WTC11 (cell line): ENCODE measurements around the gene NINL. TPM values are rescaled to one million over a fixed set of nuclear protein-coding genes. Genes with fewer than 3 reads are reported as not detected.

Experiments
- ATAC-seq: fragments of 200-7000 bp; cut with Tn5 transposase; 2 replicates; pipeline ENCODE4 v1.10.0; 2021; ENCODE audit warnings: mild to moderate bottlenecking, moderate library complexity
- CTCF ChIA-PET: fragments of 300-600 bp; sonication (Branson Sonifier 250); formaldehyde crosslinking; loops from one replicate; lab custom pipeline; 2021; ENCODE audit warnings: antibody characterized with exemption; lab: Charles Lee
- POLR2A ChIA-PET: fragments of 350-600 bp; sonication (Branson Sonifier 250); formaldehyde crosslinking; loops from one replicate; lab custom pipeline; 2021; ENCODE audit warnings: antibody characterized with exemption; lab: Charles Lee
- DNase-seq: peaks from one replicate; pipeline ENCODE4 v3.0.0; 2021; ENCODE audit warnings: low spot score
- H3K27ac Mint-ChIP-seq: 2 replicates; pipeline ENCODE4 v1.8.0; 2021; ENCODE audit warnings: mixed read lengths
- H3K27me3 Mint-ChIP-seq: 2 replicates; pipeline ENCODE4 v1.8.0; 2021; ENCODE audit warnings: low read depth, mild to moderate bottlenecking, moderate library complexity, mixed read lengths
- H3K36me3 Mint-ChIP-seq: 2 replicates; pipeline ENCODE4 v1.8.0; 2021; ENCODE audit warnings: mixed read lengths
- H3K4me1 Mint-ChIP-seq: 2 replicates; pipeline ENCODE4 v1.8.0; 2022; ENCODE audit warnings: mixed read lengths
- H3K4me3 Mint-ChIP-seq: 2 replicates; pipeline ENCODE4 v1.8.0; 2021; ENCODE audit warnings: mild to moderate bottlenecking, moderate library complexity, mixed read lengths
- H3K9me3 Mint-ChIP-seq: 2 replicates; pipeline ENCODE4 v1.8.0; 2021; ENCODE audit warnings: mixed read lengths
- AR ChIP-seq: fragments of 250-450 bp; sonication (Bioruptor Pico); IDR thresholded peaks from 2 replicates; pipeline ENCODE4 v1.9.0; 2021; ENCODE audit warnings: mild to moderate bottlenecking
- CTCF ChIP-seq: fragments of 200-600 bp; IDR thresholded peaks from 2 replicates; pipeline ENCODE4 v1.8.0; 2022; ENCODE audit warnings: antibody characterized with exemption
- GABPB1 ChIP-seq: sonication (generic); formaldehyde crosslinking; IDR thresholded peaks from 2 replicates; pipeline ENCODE4 v1.8.1; 2023; ENCODE audit warnings: mild to moderate bottlenecking, missing genetic modification reagents
- HMGA2 ChIP-seq: fragments of 250-450 bp; sonication (Bioruptor Pico); IDR thresholded peaks from 2 replicates; pipeline ENCODE4 v1.4.0; 2021; ENCODE audit warnings: mild to moderate bottlenecking, moderate library complexity
- HMGXB4 ChIP-seq: sonication (generic); formaldehyde crosslinking; IDR thresholded peaks from 2 replicates; pipeline ENCODE4 v1.8.1; 2023; ENCODE audit warnings: mild to moderate bottlenecking, moderate library complexity, missing genetic modification reagents
- IRF1 ChIP-seq: sonication (generic); formaldehyde crosslinking; IDR thresholded peaks from 2 replicates; pipeline ENCODE4 v1.8.0; 2023; ENCODE audit warnings: missing genetic modification reagents
- IRF2 ChIP-seq: sonication (generic); formaldehyde crosslinking; IDR thresholded peaks from 2 replicates; pipeline ENCODE4 v1.8.0; 2022; ENCODE audit warnings: low read depth, missing genetic modification reagents, borderline replicate concordance
- JUN ChIP-seq: sonication (generic); formaldehyde crosslinking; IDR thresholded peaks from 2 replicates; pipeline ENCODE4 v1.8.0; 2023; ENCODE audit warnings: mild to moderate bottlenecking, missing genetic modification reagents
- MXD4 ChIP-seq: fragments of 250-450 bp; sonication (Bioruptor Pico); IDR thresholded peaks from 2 replicates; pipeline ENCODE4 v1.8.0; 2021; ENCODE audit warnings: mild to moderate bottlenecking, moderate library complexity, borderline replicate concordance
- NR1H2 ChIP-seq: sonication (generic); formaldehyde crosslinking; IDR thresholded peaks from 2 replicates; pipeline ENCODE4 v1.9.0; 2021; ENCODE audit warnings: mild to moderate bottlenecking, moderate library complexity, missing genetic modification reagents
- OVOL2 ChIP-seq: fragments of 250-450 bp; sonication (Bioruptor Pico); IDR thresholded peaks from 2 replicates; pipeline ENCODE4 v1.9.0; 2021; ENCODE audit warnings: mild to moderate bottlenecking, borderline replicate concordance
- SOX15 ChIP-seq: fragments of 250-450 bp; sonication (Bioruptor Pico); IDR thresholded peaks from 2 replicates; pipeline ENCODE4 v1.9.0; 2021; ENCODE audit warnings: mild to moderate bottlenecking
- SP1 ChIP-seq: sonication (generic); formaldehyde crosslinking; conservative IDR thresholded peaks from 2 replicates; pipeline ENCODE4 v1.8.1; 2022; ENCODE audit warnings: missing genetic modification reagents
- TCF7 ChIP-seq: sonication (generic); formaldehyde crosslinking; IDR thresholded peaks from 2 replicates; pipeline ENCODE4 v1.8.0; 2022; ENCODE audit warnings: mild to moderate bottlenecking, low read depth, missing genetic modification reagents, moderate library complexity
- TEAD4 ChIP-seq: sonication (generic); formaldehyde crosslinking; IDR thresholded peaks from 2 replicates; pipeline ENCODE4 v1.8.0; 2022; ENCODE audit warnings: mild to moderate bottlenecking, missing genetic modification reagents
- ZNF121 ChIP-seq: sonication (generic); formaldehyde crosslinking; IDR thresholded peaks from 2 replicates; pipeline ENCODE4 v1.8.0; 2023; ENCODE audit warnings: missing genetic modification reagents
- ZNF532 ChIP-seq: fragments of 250-450 bp; sonication (Bioruptor Pico); IDR thresholded peaks from 2 replicates; pipeline ENCODE4 v1.9.0; 2021; ENCODE audit warnings: mild to moderate bottlenecking, borderline replicate concordance
- total RNA-seq: library from RNA; stranded (reverse); gene quantifications from 3 replicates; pipeline ENCODE4 v1.2.3, GENCODE V29; 2021

The NINL gene
- total RNA-seq, 1 experiment from 2014 or later: 36.0 TPM

GRCh38 chr20:25499855-25500434, 85.4 kb downstream of the NINL start:
- H3K9me3 Mint-ChIP-seq: no peaks in the 10 kb centered on the region
- CTCF ChIA-PET: interaction anchor here (1.1 to 1.3 kb wide), 2 partner anchors 8 to 30 kb away, joined by 3 read pairs; no protein-coding TSS in a partner anchor

GRCh38 chr20:25499031-25499430, 86.3 kb downstream of the NINL start:
- no peak for DNase-seq
- CTCF ChIA-PET: no interaction called here
- POLR2A ChIA-PET: no interaction called here

More at GRCh38 chr20:25499855-25500434, 85.4 kb downstream of the NINL start:
- Mint-ChIP-seq H3K4me1 (no peaks in the 10 kb centered on the region), H3K36me3 (peaks cover 34% of the 10 kb centered on the region), H3K27me3 (no peaks in the 10 kb centered on the region), H3K27ac (no peak overlapping the region), H3K4me3 (no peak overlapping the region)
- no peak for TF ChIP-seq MXD4 (CRISPR knock-in tag)
- TF ChIP-seq SOX15: no peak
- TF ChIP-seq NR1H2 (CRISPR knock-in tag): no peak
- TF ChIP-seq CTCF: no peak
- TF ChIP-seq SP1: no peak
- TF ChIP-seq TCF7 (CRISPR knock-in tag): no peak
- no peak for TF ChIP-seq OVOL2
- TF ChIP-seq AR (CRISPR knock-in tag): no peak
- POLR2A ChIA-PET: no interaction called here
- no peak for ATAC-seq
- no peak for DNase-seq

More at GRCh38 chr20:25499031-25499430, 86.3 kb downstream of the NINL start:
- no peak for TF ChIP-seq JUN (CRISPR knock-in tag)
- TF ChIP-seq ZNF121 (CRISPR knock-in tag): no peak
- no peak for TF ChIP-seq ZNF532
- TF ChIP-seq IRF2: no peak
- TF ChIP-seq HMGXB4 (CRISPR knock-in tag): no peak
- TF ChIP-seq GABPB1 (CRISPR knock-in tag): no peak
- TF ChIP-seq IRF1 (CRISPR knock-in tag): no peak
- TF ChIP-seq TEAD4 (CRISPR knock-in tag): no peak
- TF ChIP-seq HMGA2: no peak
- Mint-ChIP-seq H3K36me3 (peaks cover 29% of the 10 kb centered on the region), H3K27me3 (no peaks in the 10 kb centered on the region), H3K9me3 (no peaks in the 10 kb centered on the region), H3K4me1 (no peaks in the 10 kb centered on the region), H3K27ac (peak overlapping the region; percentile 80), H3K4me3 (no peak overlapping the region)
- ATAC-seq: no peak
